Neural cell (in vitro differentiated cells): ENCODE results near the gene MKKS. TPM values are rescaled to one million over a fixed set of nuclear protein-coding genes. Genes with fewer than 3 reads are reported as not detected.

Experiments used
- H2AFZ ChIP-seq: fragments of 200-600, 300-800 bp; sonication (generic), shearing (Covaris generic); 2 replicates; pipeline ENCODE4 v1.6.0; 2014; ENCODE audit warnings: low read depth, mild to moderate bottlenecking, antibody characterized with exemption, low read length, moderate library complexity
- H3F3A ChIP-seq: fragments of 200-600 bp; shearing (Covaris generic); 2 replicates; pipeline ENCODE4 v1.6.1; 2016; ENCODE audit warnings: mild to moderate bottlenecking, moderate library complexity, mixed read lengths, antibody characterized with exemption, low read length; ENCODE audit not compliant: insufficient read depth, poor library complexity, severe bottlenecking
- H3K27ac ChIP-seq: fragments of 200-600, 300-800 bp; sonication (generic), shearing (Covaris generic); 2 replicates; pipeline ENCODE4 v1.5.1; 2014; ENCODE audit warnings: mild to moderate bottlenecking, low read length, moderate library complexity
- H3K27me3 ChIP-seq: fragments of 300-800, 200-600 bp; sonication (generic), shearing (Covaris generic); 2 replicates; pipeline ENCODE4 v1.6.0; 2014; ENCODE audit warnings: mild to moderate bottlenecking, low read depth, low read length, moderate library complexity; ENCODE audit not compliant: insufficient read depth
- H3K36me3 ChIP-seq: fragments of 300-800, 200-600 bp; sonication (generic), shearing (Covaris generic); 2 replicates; pipeline ENCODE4 v1.5.1; 2014; ENCODE audit warnings: mild to moderate bottlenecking, antibody characterized with exemption, low read length, moderate library complexity; ENCODE audit not compliant: insufficient read depth
- H3K4me2 ChIP-seq: fragments of 300-800, 200-600 bp; sonication (generic), shearing (Covaris generic); 2 replicates; pipeline ENCODE4 v1.6.0; 2014; ENCODE audit warnings: mild to moderate bottlenecking, low read length
- H3K4me3 ChIP-seq: fragments of 300-800, 200-600 bp; sonication (generic), shearing (Covaris generic); 2 replicates; pipeline ENCODE4 v1.5.1; 2014; ENCODE audit warnings: mild to moderate bottlenecking, low read length, moderate library complexity
- H3K79me2 ChIP-seq: fragments of 200-600 bp; shearing (Covaris generic); replicated peaks from 2 replicates; pipeline ENCODE4 v1.6.0; 2014; ENCODE audit warnings: mild to moderate bottlenecking, low read length, moderate library complexity; ENCODE audit not compliant: insufficient read depth
- H3K9ac ChIP-seq: fragments of 300-800, 200-600 bp; sonication (generic), shearing (Covaris generic); 2 replicates; pipeline ENCODE4 v1.6.1; 2016; ENCODE audit warnings: mild to moderate bottlenecking, low read length, mixed read lengths
- H3K9me2 ChIP-seq: fragments of 200-600 bp; shearing (Covaris generic); 2 replicates; pipeline ENCODE4 v1.6.1; 2016; ENCODE audit warnings: mild to moderate bottlenecking, low read length, mixed read lengths; ENCODE audit not compliant: insufficient read depth
- H3K9me3 ChIP-seq: fragments of 200-600, 300-800 bp; sonication (generic), shearing (Covaris generic); 2 replicates; pipeline ENCODE4 v1.6.1; 2016; ENCODE audit warnings: mild to moderate bottlenecking, mixed run types, low read length, moderate library complexity, mixed read lengths
- H4K20me1 ChIP-seq: fragments of 200-600 bp; shearing (Covaris generic); 2 replicates; pipeline ENCODE4 v1.6.1; 2016; ENCODE audit warnings: mild to moderate bottlenecking, mixed run types; ENCODE audit not compliant: insufficient read depth
- EP300 ChIP-seq: fragments of 450-650 bp; conservative IDR thresholded peaks from 2 replicates; pipeline ENCODE4 v1.6.1; 2014; ENCODE audit warnings: antibody characterized with exemption, mild to moderate bottlenecking, moderate library complexity; ENCODE audit not compliant: poor library complexity, severe bottlenecking
- EZH2 ChIP-seq: fragments of 200-600, 300-800 bp; shearing (Covaris generic), sonication (generic); IDR thresholded peaks from 2 replicates; pipeline ENCODE4 v1.6.1; 2014; ENCODE audit warnings: antibody characterized with exemption, low read length, borderline replicate concordance, mild to moderate bottlenecking; ENCODE audit not compliant: insufficient read depth, poor library complexity, severe bottlenecking
- MXI1 ChIP-seq: fragments of 450-650 bp; conservative IDR thresholded peaks from 2 replicates; pipeline ENCODE4 v1.6.1; 2014; ENCODE audit warnings: antibody characterized with exemption, mild to moderate bottlenecking; ENCODE audit not compliant: poor library complexity, severe bottlenecking
- POLR2AphosphoS5 ChIP-seq: IDR thresholded peaks from 2 replicates; pipeline ENCODE4 v1.6.1; 2012
- RAD21 ChIP-seq: fragments of 450-650 bp; conservative IDR thresholded peaks from 2 replicates; pipeline ENCODE4 v1.6.1; 2014; ENCODE audit warnings: antibody characterized with exemption, mild to moderate bottlenecking, moderate library complexity
- SMC3 ChIP-seq: fragments of 450-650 bp; conservative IDR thresholded peaks from 2 replicates; pipeline ENCODE4 v1.6.1; 2014; ENCODE audit warnings: antibody characterized with exemption, mild to moderate bottlenecking, moderate library complexity; ENCODE audit not compliant: poor library complexity
- TAF1 ChIP-seq: IDR thresholded peaks from 2 replicates; pipeline ENCODE4 v1.6.1; 2012; ENCODE audit warnings: low read depth
- polyA plus RNA-seq: library from polyadenylated mRNA; depleted of rRNA; stranded (reverse); fragments of >200 nt; gene quantifications from 2 replicates; pipeline ENCODE4 v1.2.3, GENCODE V29; 2014
- TF ChIP-seq, protein P1 (sequence below): IDR thresholded peaks from 2 replicates; pipeline ENCODE4 v1.6.1; 2012; ENCODE audit warnings: borderline replicate concordance
- TF ChIP-seq, protein P2 (sequence below): fragments of 450-650 bp; IDR thresholded peaks from 2 replicates; pipeline ENCODE4 v1.5.1; 2014; ENCODE audit warnings: antibody characterized with exemption, mild to moderate bottlenecking, moderate library complexity; ENCODE audit not compliant: poor library complexity, severe bottlenecking

Gene MKKS
- polyA plus RNA-seq, 1 donor from 2014 or later: 28.0 TPM

DNA sequence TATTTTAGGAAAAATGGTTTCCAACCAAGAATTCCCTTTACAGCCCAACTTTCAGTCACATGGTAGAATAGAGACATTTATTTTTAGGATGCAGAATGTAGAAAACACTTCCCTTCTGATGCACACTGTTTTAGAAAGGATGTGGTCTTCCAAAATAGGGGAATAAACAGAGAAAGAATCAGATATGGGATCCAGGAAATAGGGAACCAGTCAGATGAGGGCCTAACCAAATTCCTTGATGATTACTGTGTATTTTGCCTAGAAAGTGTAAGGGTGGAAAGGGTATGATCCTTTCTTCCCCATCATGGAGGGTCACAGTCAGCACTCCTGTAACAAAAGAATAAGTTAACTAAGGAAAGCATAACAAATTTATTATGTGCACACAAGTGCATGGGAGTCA, 28.5 kb upstream of the MKKS start:
- H3K79me2 ChIP-seq: peaks cover 4% of the 10 kb centered on the region
- TF ChIP-seq POLR2AphosphoS5: no peak
- no peak for TF ChIP-seq RAD21
- TF ChIP-seq SMC3: no peak
- TF ChIP-seq MXI1: no peak
- TF ChIP-seq, protein P1, sequence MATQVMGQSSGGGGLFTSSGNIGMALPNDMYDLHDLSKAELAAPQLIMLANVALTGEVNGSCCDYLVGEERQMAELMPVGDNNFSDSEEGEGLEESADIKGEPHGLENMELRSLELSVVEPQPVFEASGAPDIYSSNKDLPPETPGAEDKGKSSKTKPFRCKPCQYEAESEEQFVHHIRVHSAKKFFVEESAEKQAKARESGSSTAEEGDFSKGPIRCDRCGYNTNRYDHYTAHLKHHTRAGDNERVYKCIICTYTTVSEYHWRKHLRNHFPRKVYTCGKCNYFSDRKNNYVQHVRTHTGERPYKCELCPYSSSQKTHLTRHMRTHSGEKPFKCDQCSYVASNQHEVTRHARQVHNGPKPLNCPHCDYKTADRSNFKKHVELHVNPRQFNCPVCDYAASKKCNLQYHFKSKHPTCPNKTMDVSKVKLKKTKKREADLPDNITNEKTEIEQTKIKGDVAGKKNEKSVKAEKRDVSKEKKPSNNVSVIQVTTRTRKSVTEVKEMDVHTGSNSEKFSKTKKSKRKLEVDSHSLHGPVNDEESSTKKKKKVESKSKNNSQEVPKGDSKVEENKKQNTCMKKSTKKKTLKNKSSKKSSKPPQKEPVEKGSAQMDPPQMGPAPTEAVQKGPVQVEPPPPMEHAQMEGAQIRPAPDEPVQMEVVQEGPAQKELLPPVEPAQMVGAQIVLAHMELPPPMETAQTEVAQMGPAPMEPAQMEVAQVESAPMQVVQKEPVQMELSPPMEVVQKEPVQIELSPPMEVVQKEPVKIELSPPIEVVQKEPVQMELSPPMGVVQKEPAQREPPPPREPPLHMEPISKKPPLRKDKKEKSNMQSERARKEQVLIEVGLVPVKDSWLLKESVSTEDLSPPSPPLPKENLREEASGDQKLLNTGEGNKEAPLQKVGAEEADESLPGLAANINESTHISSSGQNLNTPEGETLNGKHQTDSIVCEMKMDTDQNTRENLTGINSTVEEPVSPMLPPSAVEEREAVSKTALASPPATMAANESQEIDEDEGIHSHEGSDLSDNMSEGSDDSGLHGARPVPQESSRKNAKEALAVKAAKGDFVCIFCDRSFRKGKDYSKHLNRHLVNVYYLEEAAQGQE: no peak
- no peak for TF ChIP-seq EZH2
- H3K9me3 ChIP-seq: peaks cover 5% of the 10 kb centered on the region
- no peak overlapping the region for H3K9ac ChIP-seq
- no peak overlapping the region for H3K4me2 ChIP-seq
- no peaks in the 10 kb centered on the region for H3F3A ChIP-seq
- H4K20me1 ChIP-seq: no peaks in the 10 kb centered on the region
- no peaks in the 10 kb centered on the region for H3K9me2 ChIP-seq
- H3K27ac ChIP-seq: no peak overlapping the region
- no peak overlapping the region for H3K4me3 ChIP-seq
- no peaks in the 10 kb centered on the region for H3K36me3 ChIP-seq
- H2AFZ ChIP-seq: no peak overlapping the region
- H3K27me3 ChIP-seq: no peaks in the 10 kb centered on the region

DNA sequence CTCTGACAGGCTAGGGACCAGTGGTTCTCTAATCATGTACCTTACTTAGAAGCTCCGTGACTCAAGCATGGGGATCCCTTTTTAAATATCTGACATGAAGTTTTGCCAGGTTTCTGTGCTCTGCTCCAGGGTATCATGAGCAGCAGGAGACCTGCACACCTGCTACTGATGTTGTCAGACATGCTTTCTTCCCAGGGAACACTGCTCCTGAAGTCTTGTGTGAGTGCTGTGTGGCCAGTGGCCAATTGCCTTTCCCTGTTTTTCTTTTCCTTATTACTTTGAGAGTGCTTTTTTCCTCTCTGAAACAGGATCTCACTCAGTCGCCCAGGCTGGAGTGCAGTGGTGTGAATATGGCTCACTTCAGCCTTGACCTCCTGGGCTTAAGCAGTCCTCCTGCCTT, 27.5 kb upstream of the MKKS start:
- no peaks in the 10 kb centered on the region for H3K27me3 ChIP-seq
- no peak overlapping the region for H3K4me2 ChIP-seq
- H3K9ac ChIP-seq: no peak overlapping the region
- no peaks in the 10 kb centered on the region for H3K9me2 ChIP-seq
- peaks cover 5% of the 10 kb centered on the region for H3K9me3 ChIP-seq
- TF ChIP-seq POLR2AphosphoS5 (no peak), EP300 (no peak), TAF1 (no peak), EZH2 (no peak), MXI1 (no peak), SMC3 (no peak), RAD21 (no peak)
- TF ChIP-seq, protein P1: no peak
- TF ChIP-seq, protein P2, sequence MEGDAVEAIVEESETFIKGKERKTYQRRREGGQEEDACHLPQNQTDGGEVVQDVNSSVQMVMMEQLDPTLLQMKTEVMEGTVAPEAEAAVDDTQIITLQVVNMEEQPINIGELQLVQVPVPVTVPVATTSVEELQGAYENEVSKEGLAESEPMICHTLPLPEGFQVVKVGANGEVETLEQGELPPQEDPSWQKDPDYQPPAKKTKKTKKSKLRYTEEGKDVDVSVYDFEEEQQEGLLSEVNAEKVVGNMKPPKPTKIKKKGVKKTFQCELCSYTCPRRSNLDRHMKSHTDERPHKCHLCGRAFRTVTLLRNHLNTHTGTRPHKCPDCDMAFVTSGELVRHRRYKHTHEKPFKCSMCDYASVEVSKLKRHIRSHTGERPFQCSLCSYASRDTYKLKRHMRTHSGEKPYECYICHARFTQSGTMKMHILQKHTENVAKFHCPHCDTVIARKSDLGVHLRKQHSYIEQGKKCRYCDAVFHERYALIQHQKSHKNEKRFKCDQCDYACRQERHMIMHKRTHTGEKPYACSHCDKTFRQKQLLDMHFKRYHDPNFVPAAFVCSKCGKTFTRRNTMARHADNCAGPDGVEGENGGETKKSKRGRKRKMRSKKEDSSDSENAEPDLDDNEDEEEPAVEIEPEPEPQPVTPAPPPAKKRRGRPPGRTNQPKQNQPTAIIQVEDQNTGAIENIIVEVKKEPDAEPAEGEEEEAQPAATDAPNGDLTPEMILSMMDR: no peak
- no peaks in the 10 kb centered on the region for H4K20me1 ChIP-seq
- H3F3A ChIP-seq: no peaks in the 10 kb centered on the region
- no peak overlapping the region for H3K4me3 ChIP-seq
- no peak overlapping the region for H2AFZ ChIP-seq
- H3K79me2 ChIP-seq: peaks cover 4% of the 10 kb centered on the region
- H3K36me3 ChIP-seq: no peaks in the 10 kb centered on the region
- no peak overlapping the region for H3K27ac ChIP-seq
